GM18507 (cell line): Measurements from ENCODE around the gene SYAP1.
A peak's percentile ranks its signal among the peaks of the same experiment; 100 is the strongest.
"Not testable (repeated sequence)": the region's sequence is repeated elsewhere in the genome, so short reads cannot be mapped to it uniquely, and the experiment has no call there.

Source experiments
- DNase-seq: peaks from one replicate; pipeline ENCODE4 v3.0.0; 2011; ENCODE audit warnings: low read depth; ENCODE audit not compliant: insufficient read length; ENCODE audit errors: extremely low spot score
- FAIRE-seq: peaks from 2 replicates; lab custom pipeline; 2011; peaks lifted over from hg19 to GRCh38; lab: Jason Lieb, UNC

SYAP1 gene

DNA sequence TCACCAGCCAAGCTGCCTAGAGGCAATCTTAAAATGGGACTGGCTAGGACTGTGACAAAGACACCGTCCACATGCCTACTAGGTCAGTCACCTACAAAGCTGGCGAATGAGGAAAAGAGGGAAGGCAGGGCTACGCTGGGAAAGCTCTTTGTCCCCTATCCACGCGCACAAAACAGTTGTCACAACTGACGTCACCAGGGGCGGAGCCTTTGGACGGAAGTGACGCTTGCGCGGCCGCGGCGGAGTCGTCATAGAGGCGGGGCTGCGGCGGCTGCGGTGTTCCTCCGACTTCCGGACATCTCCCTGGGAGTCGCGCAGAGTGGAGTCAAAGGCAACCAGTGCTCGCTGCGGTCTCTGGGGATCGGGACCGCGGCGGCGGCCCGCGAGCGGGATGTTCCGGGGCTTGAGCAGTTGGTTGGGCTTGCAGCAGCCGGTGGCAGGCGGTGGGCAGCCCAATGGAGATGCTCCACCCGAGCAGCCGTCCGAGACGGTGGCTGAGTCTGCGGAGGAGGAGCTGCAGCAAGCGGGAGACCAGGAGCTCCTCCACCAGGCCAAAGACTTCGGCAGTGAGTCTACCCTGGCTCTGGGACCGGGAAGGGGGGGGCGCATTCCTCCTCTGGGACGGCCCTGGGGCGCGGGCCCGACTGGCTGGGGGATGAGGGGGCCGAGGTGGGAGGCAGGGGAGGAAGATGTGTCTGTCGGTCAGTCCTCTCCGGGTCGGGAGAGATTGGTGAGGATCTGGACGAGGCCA lies at the start of gene SYAP1:
SYAP1 (plus strand) TSS at position 279 of the 751 bp plus-strand sequence; CDS start at position 392, 113 bp downstream.
- peak; percentile 57 for DNase-seq
- peak; percentile 95 for FAIRE-seq

GRCh38 chrX:16671005-16671404 lies 48.4 kb upstream of the SYAP1 start:
- DNase-seq = no peak

DNA sequence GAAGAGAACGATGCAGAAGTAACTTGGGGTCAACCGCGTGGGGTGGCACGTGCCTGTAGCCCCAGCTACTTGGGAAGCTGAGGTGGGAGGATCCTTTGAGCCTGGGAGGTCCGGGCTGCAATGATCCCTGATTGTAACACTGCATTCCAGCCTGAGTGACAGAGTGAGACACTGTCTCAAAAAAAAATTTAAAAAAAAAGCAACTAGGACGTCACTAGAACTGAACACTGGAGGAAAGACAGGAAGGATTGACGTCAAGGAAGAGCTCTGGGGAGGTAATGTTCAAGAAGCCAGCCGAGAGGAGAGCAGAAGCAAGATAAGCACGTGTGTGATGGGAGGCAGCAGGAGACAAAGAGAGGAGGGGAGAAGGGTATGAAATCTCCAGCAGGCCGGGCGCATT lies 40.7 kb upstream of the SYAP1 start:
- FAIRE-seq = no peak

More at GRCh38 chrX:16671005-16671404, 48.4 kb upstream of the SYAP1 start:
- peak; percentile 67 for FAIRE-seq

GRCh38 chrX:16683007-16683664 lies 36.3 kb upstream of the SYAP1 start:
- DNase-seq (no peak), FAIRE-seq (no peak)

More for the DNA sequence above, 40.7 kb upstream of the SYAP1 start:
- DNase-seq = no peak

DNA sequence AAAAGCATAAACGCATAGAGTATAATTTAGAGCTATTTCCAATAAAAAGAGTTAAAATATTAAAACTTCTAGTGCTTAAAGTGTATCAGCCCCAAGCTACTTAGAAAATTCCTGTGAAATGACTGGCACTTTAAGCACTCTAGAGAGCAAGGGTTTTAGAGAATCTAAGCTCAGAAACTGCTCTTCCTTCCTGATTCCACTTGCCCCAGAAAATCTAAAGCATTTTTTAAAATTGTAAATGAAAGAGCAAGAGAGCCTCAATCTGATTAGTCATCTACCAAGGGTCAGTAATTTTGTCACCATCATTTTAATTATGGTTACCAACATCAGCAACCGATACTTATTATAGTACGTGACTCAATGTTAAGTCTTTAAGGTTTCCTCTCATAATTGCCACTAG lies 31.9 kb upstream of the SYAP1 start:
- FAIRE-seq (no peak), DNase-seq (no peak)

GRCh38 chrX:16695079-16695676 lies 24.2 kb upstream of the SYAP1 start:
- DNase-seq = no peak
- FAIRE-seq = peak; percentile 87

DNA sequence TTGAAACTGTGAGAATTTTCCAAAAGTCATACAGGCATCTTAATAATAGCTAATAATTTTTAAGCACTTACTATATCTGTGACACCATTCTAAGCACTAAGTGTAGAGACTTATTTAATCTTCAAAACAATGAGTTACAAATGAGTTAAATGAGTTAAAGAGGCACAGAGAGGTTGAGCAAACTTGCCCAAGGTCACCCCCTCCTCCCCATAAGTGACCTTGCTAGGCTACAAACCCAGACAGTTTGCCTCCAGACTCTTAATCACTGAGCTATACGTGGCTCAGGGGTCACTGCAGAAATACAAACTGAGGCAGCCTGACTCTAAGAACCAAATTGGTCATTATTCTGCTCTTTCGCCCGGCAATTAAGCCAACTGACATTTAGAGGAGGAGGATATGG lies 22.5 kb upstream of the SYAP1 start:
- FAIRE-seq (no peak), DNase-seq (no peak)

- no peak for FAIRE-seq
- no peak for DNase-seq
These were observed 20.0 kb upstream of the SYAP1 start for GRCh38 chrX:16699389-16699788.

DNA sequence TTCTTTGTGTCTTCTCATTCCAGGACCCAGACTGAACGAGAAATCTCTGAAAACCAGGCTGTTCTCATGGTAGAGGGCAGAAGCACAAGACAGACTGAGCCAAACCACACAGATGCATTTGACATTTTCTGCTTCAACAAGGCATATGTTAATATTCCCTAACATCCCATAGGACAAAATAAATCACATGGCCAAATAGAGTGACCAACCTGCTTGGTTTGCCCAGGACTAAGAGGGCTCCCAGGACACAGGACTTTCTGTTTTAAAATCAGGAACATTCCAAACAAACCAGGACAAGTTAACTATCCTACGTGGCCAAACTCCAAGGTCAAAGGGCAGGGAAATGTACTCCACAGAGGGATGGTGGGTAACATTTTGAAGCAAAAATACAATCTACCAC lies 18.7 kb upstream of the SYAP1 start:
- DNase-seq (no peak), FAIRE-seq (no peak)

GRCh38 chrX:16702700-16703599 lies 16.5 kb upstream of the SYAP1 start:
- no peak for DNase-seq
- no peak for FAIRE-seq

- FAIRE-seq = no peak
These were observed 14.0 kb upstream of the SYAP1 start for GRCh38 chrX:16705370-16705769.

DNA sequence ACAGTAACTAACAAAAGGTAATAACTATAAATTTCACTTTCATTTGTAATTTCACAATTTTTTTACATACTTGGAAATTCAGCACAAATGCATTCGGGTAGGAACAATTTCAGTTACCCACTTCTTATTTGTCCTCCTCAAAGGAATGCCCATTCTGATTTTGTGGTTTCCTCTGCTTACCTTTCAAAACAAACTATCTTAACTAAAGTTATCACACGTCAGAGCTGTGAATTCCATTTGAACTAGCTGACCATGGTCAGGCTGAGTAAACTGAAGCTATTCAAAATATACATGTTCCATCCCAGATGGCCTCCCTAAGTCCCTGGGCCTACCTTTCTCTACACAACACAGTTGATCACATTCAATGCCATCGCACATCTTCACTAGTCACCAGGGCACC lies 11.4 kb upstream of the SYAP1 start:
- DNase-seq (no peak), FAIRE-seq (no peak)

More at GRCh38 chrX:16705370-16705769, 14.0 kb upstream of the SYAP1 start:
- no peak for DNase-seq

DNA sequence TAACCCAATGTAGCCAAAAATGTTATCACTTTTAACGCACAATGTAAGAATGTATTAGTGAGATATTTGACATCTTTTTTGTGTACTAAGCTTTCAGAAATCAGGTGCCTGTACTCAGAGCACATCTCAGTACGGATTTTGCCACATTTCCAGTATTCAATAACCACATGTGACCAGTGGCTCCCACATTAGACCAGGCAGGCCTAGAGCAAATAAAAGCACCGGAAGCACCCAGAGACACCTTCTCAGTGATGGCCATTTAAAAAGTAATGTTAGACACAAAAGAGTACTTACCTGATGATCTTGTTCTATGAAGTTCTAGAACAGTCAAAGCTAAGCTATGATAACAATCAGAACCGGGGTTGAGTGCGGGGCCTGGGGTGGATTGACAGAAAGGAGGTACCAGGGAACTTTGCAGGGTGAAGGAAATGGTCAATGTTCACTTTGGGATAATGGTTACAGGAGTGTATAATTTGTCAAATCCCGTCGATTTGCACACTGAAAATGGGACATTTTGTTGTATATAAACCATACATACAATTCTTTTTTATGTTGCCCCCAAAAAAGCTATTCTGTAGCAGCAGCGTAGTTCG lies 8.1 kb upstream of the SYAP1 start:
- DNase-seq (no peak), FAIRE-seq (peak; percentile 85)

DNA sequence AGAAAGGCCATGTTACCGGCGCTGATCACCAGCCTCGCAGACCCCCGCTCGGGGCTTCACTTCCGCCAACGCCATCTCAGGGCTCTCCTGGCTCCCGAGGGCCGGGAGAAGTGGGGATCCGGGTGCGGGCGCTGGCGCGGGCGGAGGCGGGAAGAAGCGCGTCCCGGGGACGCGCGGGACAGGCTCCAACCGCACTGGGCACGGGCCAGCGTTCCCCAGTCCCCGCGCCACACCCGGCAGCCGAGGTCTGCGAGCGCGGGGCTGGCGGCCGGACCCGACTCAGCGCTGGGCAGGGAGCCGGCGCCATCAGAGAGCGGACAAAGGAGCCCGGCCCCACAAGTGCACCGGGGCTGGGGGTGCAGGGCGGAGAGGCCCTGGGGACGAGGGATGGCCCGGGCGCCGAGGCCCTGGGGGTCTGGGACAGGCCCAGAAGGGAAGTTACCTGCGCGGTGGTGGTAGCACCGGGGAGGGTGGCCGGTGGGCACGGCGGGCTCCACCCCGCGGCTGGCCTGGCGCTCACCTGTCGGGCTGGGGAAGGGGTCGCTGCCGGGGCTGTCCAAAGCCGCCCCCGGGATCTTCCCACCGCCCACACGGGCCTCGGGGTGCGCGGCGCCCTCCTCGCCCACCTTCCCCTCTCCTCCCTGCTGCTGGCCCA lies 7.4 kb upstream of the SYAP1 start:
- DNase-seq (no peak), FAIRE-seq (peak; percentile 41)

DNA sequence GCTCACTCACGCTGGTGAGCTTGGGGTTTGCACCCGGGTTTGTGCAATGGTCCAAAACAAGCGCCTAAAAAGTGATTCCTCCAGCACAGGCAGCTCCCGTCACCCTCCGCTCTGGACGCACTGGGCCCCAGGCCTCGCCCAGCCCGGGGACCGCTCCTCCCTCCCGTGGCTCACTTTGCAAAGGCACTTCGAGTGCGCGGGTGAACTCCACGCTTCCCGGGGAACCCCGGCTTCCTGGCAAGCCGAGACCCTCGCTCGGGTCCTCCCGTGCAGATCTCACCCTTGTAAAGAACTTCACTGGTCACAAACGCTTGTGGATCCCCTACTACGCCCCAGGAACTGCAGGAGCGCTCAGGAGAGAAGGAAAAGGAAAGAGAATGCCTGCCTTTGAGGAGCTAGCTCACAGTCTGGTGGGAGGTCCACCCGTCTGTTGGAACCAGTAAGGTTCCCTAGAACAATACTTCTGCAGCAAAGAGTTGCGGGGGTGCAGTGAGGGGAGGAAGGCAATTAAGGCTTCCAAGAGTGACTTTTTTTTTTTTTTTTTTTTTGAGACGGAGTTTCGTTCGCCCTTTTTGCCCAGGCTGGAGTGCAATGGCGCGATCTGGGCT lies 6.8 kb upstream of the SYAP1 start, which contains the start of gene CTPS2:
CTPS2 (minus strand) TSS at position 122 of the 608 bp plus-strand sequence. CDS start 9,767 bp downstream, outside the sequence.
- DNase-seq (peak; percentile 32), FAIRE-seq (peak; percentile 83)

DNA sequence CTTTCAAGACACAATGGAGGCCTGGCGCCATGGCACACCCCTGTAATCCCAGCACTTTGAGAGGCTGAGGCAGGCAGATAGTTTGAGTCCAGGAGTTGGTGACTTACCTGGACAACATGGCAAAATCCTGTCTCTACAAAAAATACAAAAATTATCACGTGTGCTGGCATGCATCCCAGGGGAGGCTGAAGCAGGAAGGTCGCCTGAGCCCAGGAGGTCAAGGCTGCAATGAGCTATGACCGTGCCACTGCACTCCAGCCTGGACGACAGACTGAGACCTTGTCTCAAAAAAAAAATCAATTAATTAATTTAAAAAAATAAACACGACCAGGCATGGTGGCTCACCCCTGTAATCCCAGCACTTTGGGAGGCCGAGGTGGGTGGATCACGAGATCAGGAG lies 4.9 kb upstream of the SYAP1 start:
- DNase-seq (no peak), FAIRE-seq (no peak)

GRCh38 chrX:16715638-16716037 lies 3.8 kb upstream of the SYAP1 start:
- FAIRE-seq, DNase-seq: not testable (repeated sequence)

- not testable (repeated sequence) for DNase-seq, FAIRE-seq
These were observed 3.0 kb upstream of the SYAP1 start for GRCh38 chrX:16716451-16716850.
